ENCODE results near the gene HMGN4.
"Not testable (repeated sequence)": the region's sequence is repeated elsewhere in the genome, so short reads cannot be mapped to it uniquely, and the experiment has no call there.

The HMGN4 gene

GRCh38 chr6:26524314-26524713 is 13.9 kb upstream of the HMGN4 start:
- not testable (repeated sequence) for DNase-seq

GRCh38 chr6:26524722-26525370 is 13.3 kb upstream of the HMGN4 start:
- no peak for DNase-seq

GRCh38 chr6:26525838-26526237 is 12.3 kb upstream of the HMGN4 start:
- DNase-seq, result no peak

- no peak for DNase-seq
These were observed 11.2 kb upstream of the HMGN4 start for GRCh38 chr6:26526928-26527327.

GRCh38 chr6:26530203-26530602 is 8.0 kb upstream of the HMGN4 start:
- DNase-seq, result no peak

GRCh38 chr6:26531897-26532296 is 6.3 kb upstream of the HMGN4 start:
- no peak for DNase-seq

GRCh38 chr6:26532699-26533531 is 5.3 kb upstream of the HMGN4 start:
- DNase-seq, result peak; percentile 96

GRCh38 chr6:26533532-26533931 is 4.6 kb upstream of the HMGN4 start:
- DNase-seq, result no peak

- DNase-seq, result no peak
These were observed 3.3 kb upstream of the HMGN4 start for GRCh38 chr6:26534681-26535465.

GRCh38 chr6:26536571-26537159 is 1.5 kb upstream of the HMGN4 start:
- DNase-seq, result peak; percentile 59

GRCh38 chr6:26537160-26537845 is 863 bp upstream of the HMGN4 start:
- DNase-seq, result peak; percentile 94

GRCh38 chr6:26538572-26538902 is 371 bp downstream of the HMGN4 start:
- DNase-seq, result no peak

- DNase-seq, result no peak
These were observed 977 bp downstream of the HMGN4 start for GRCh38 chr6:26539071-26539615.

- DNase-seq, result no peak
These were observed 3.4 kb downstream of the HMGN4 start for GRCh38 chr6:26541579-26541978.

- DNase-seq, result no peak
These were observed 5.8 kb downstream of the HMGN4 start for GRCh38 chr6:26543953-26544352.

GRCh38 chr6:26544473-26544872 is 6.3 kb downstream of the HMGN4 start:
- DNase-seq, result no peak

GRCh38 chr6:26545627-26546026 is 7.5 kb downstream of the HMGN4 start:
- no peak for DNase-seq

- not testable (repeated sequence) for DNase-seq
These were observed 9.2 kb downstream of the HMGN4 start for GRCh38 chr6:26547363-26547762.

GRCh38 chr6:26550250-26550993 is 12.3 kb downstream of the HMGN4 start:
- DNase-seq, result peak; percentile 73

GRCh38 chr6:26552205-26552604 is 14.0 kb downstream of the HMGN4 start:
- no peak for DNase-seq

- DNase-seq, result no peak
These were observed 14.5 kb downstream of the HMGN4 start for GRCh38 chr6:26552640-26553188.
